Prostate gland (tissue), 2 donors: ENCODE measurements around the gene IKZF5. TPM values are rescaled to one million over a fixed set of nuclear protein-coding genes. Genes with fewer than 3 reads are reported as not detected.

Source experiments
- DNase-seq: peaks from one replicate; pipeline ENCODE4 v3.0.0-alpha.2; 2019; ENCODE audit warnings: low spot score
- H3K27ac ChIP-seq, 2 donors: fragments of 200-600 bp; sonication (generic); 2 replicates each; pipeline ENCODE4 v1.5.1; 2017 to 2019
- H3K27me3 ChIP-seq: fragments of 200-600 bp; sonication (generic); replicated peaks from 2 replicates; pipeline ENCODE4 v1.5.1; 2019; ENCODE audit not compliant: insufficient read depth
- H3K36me3 ChIP-seq, 2 donors: fragments of 200-600 bp; sonication (generic); 1 replicate in 1 of 2; 2 replicates in 1 of 2; pipeline versions ENCODE4 v1.5.1 to v1.8.1; 2017 to 2019
- H3K4me1 ChIP-seq: fragments of 200-600 bp; sonication (generic); replicated peaks from 2 replicates; pipeline ENCODE4 v1.5.1; 2019
- H3K4me3 ChIP-seq, 2 donors: fragments of 200-600 bp; sonication (generic); 2 replicates each; pipeline ENCODE4 v1.5.1; 2017 to 2019
- H3K9me3 ChIP-seq: fragments of 200-600 bp; sonication (generic); 2 replicates; pipeline ENCODE4 v1.5.1; 2017
- POLR2A ChIP-seq: fragments of 450-650 bp; IDR thresholded peaks from one replicate; pipeline ENCODE4 v1.6.1; 2016; ENCODE audit warnings: antibody characterized with exemption, mild to moderate bottlenecking
- POLR2AphosphoS5 ChIP-seq: sonication (generic); formaldehyde crosslinking; IDR thresholded peaks from one replicate; pipeline ENCODE4 v1.6.1; 2017; ENCODE audit warnings: antibody characterized with exemption
- WGBS: methylation state at CpG from one replicate; pipeline ENCODE4 v1.1.5; 2018; 5-methylcytosine and 5-hydroxymethylcytosine counted together
- intact Hi-C: fragments of 100-400 bp; cut with DNase I; formaldehyde crosslinking; loops from one replicate; pipeline ENCODE4 v1.14.2; 2022
- total RNA-seq, 2 donors: library from RNA; depleted of rRNA; stranded (reverse); fragments of >200 nt; gene quantifications; one replicate each; pipeline ENCODE4 v1.1.0, GENCODE V29; 2016
- TF ChIP-seq, protein P1 (sequence below), 4 experiments: fragments of 200-600 bp in 2 of 4; fragments of 450-650 bp in 2 of 4; sonication (generic) in 2 of 4; IDR thresholded peaks; 1 replicate in 3 of 4; 2 replicates in 1 of 4; pipeline ENCODE4 v1.5.1; 2016 to 2019; ENCODE audit warnings: antibody characterized with exemption in 4 of 4, mild to moderate bottlenecking in 2 of 4, moderate library complexity in 2 of 4

IKZF5 gene
- total RNA-seq, 2 donors from 2014 or later: 9.8 to 15.8 TPM

- TF ChIP-seq, protein P1, sequence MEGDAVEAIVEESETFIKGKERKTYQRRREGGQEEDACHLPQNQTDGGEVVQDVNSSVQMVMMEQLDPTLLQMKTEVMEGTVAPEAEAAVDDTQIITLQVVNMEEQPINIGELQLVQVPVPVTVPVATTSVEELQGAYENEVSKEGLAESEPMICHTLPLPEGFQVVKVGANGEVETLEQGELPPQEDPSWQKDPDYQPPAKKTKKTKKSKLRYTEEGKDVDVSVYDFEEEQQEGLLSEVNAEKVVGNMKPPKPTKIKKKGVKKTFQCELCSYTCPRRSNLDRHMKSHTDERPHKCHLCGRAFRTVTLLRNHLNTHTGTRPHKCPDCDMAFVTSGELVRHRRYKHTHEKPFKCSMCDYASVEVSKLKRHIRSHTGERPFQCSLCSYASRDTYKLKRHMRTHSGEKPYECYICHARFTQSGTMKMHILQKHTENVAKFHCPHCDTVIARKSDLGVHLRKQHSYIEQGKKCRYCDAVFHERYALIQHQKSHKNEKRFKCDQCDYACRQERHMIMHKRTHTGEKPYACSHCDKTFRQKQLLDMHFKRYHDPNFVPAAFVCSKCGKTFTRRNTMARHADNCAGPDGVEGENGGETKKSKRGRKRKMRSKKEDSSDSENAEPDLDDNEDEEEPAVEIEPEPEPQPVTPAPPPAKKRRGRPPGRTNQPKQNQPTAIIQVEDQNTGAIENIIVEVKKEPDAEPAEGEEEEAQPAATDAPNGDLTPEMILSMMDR (IDR thresholded peaks at IDR 0.05): no peak
- TF ChIP-seq POLR2AphosphoS5 (no peak), POLR2A (no peak)
Observed at GRCh38 chr10:123000155-123000554, 8.4 kb downstream of the IKZF5 start.

DNA sequence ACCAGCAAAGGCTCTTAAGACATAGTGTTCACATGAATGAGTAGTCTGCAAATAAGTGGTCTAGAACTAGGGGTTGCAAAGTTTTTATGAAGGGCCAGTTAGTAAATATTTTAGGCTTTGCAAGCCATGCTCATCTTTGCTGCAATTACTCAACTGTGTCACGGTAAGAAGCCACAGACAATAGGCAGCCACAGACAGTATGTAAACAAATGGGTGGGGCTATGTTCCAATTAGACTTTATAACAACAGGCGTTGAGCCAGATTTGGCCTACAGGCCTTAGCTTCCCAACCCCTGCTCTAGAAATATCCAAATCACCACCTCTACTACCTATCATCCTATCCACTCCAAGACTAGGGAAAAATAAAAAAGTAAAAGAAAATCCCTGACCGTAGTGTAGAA is 9.2 kb downstream of the IKZF5 start:
- H3K4me3 ChIP-seq: no peak overlapping the region
- no peaks in the 10 kb centered on the region for H3K9me3 ChIP-seq
- H3K27ac ChIP-seq: no peak overlapping the region
- intact Hi-C loops: no loop called here
- H3K36me3 ChIP-seq: peaks cover 0 to 3% of the 10 kb centered on the region in 2 donors
- no peaks in the 10 kb centered on the region for H3K27me3 ChIP-seq
- DNase-seq: no peak
- WGBS: 55% methylated on average over 3 of the region's 3 CpGs
- no peak for TF ChIP-seq POLR2A
- TF ChIP-seq, protein P1 (IDR thresholded peaks at IDR 0.05): no peak
- TF ChIP-seq POLR2AphosphoS5: no peak
- H3K4me1 ChIP-seq: no peaks in the 10 kb centered on the region

More at GRCh38 chr10:123000155-123000554, 8.4 kb downstream of the IKZF5 start:
- 80% methylated on average over 3 of the region's 3 CpGs for WGBS
- no peak overlapping the region for H3K27ac ChIP-seq
- H3K36me3 ChIP-seq: peaks cover 0 to 2% of the 10 kb centered on the region in 2 donors
- DNase-seq: no peak
- no peaks in the 10 kb centered on the region for H3K27me3 ChIP-seq
- intact Hi-C loops: no loop called here
- H3K9me3 ChIP-seq: no peaks in the 10 kb centered on the region
- H3K4me1 ChIP-seq: no peaks in the 10 kb centered on the region
- H3K4me3 ChIP-seq: no peak overlapping the region

DNA sequence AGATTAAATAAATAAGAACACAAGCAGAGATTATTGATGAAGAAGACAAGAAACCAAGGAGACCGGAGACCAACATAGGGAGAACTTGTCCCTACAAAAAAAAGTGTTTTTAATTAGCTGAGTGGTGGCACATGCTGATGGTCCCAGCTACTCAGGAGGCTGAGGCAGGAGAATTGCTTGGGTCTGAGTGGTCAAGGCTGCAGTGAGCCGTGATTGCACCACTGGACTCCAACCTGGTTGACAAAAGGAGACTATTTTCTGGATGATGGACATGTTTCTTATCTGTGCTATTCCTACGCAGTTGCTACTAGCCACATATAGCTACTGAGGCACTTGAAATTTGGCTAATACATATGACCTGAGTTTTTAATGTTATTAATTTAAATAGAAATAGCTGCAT is 9.7 kb downstream of the IKZF5 start:
- intact Hi-C loops: no loop called here
- H3K4me1 ChIP-seq: no peaks in the 10 kb centered on the region
- DNase-seq: no peak
- no peak overlapping the region for H3K27ac ChIP-seq
- no peaks in the 10 kb centered on the region for H3K27me3 ChIP-seq
- H3K4me3 ChIP-seq: no peak overlapping the region
- 97% methylated on average over 3 of the region's 3 CpGs for WGBS
- H3K36me3 ChIP-seq: peaks cover 0 to 3% of the 10 kb centered on the region in 2 donors
- H3K9me3 ChIP-seq: no peaks in the 10 kb centered on the region
- no peak for TF ChIP-seq POLR2AphosphoS5
- no peak for TF ChIP-seq POLR2A
- TF ChIP-seq, protein P1 (IDR thresholded peaks at IDR 0.05): no peak

GRCh38 chr10:122998360-122998917 is 10.2 kb downstream of the IKZF5 start:
- Histone ChIP-seq H3K36me3 (peaks cover 0 to 3% of the 10 kb centered on the region in 2 donors), H3K27me3 (no peaks in the 10 kb centered on the region), H3K27ac (no peak overlapping the region), H3K4me1 (no peaks in the 10 kb centered on the region), H3K4me3 (no peak overlapping the region), H3K9me3 (no peaks in the 10 kb centered on the region)
- TF ChIP-seq POLR2AphosphoS5: no peak
- TF ChIP-seq, protein P1 (IDR thresholded peaks at IDR 0.05): no peak
- no peak for TF ChIP-seq POLR2A
- DNase-seq: no peak
- WGBS: 91% methylated on average over 6 of the region's 6 CpGs
- intact Hi-C loops: no loop called here

- TF ChIP-seq POLR2AphosphoS5 (no peak), POLR2A (no peak)
- TF ChIP-seq, protein P1 (IDR thresholded peaks at IDR 0.05): no peak
- H3K9me3 ChIP-seq: no peaks in the 10 kb centered on the region
- no peak for DNase-seq
- intact Hi-C loops: no loop called here
- no peak overlapping the region for H3K27ac ChIP-seq
- no peak overlapping the region for H3K4me3 ChIP-seq
- H3K4me1 ChIP-seq: no peaks in the 10 kb centered on the region
- no peaks in the 10 kb centered on the region for H3K27me3 ChIP-seq
- H3K36me3 ChIP-seq: peaks cover 0 to 3% of the 10 kb centered on the region in 2 donors
- 87% methylated on average over 3 of the region's 3 CpGs for whole genome bisulfite sequencing
Observed at GRCh38 chr10:122997864-122998263, 10.7 kb downstream of the IKZF5 start.
